ENCODE measurements around the gene ZSCAN18.
A peak's percentile ranks its signal among the peaks of the same experiment; 100 is the strongest.
"Not testable (repeated sequence)": the region's sequence is repeated elsewhere in the genome, so short reads cannot be mapped to it uniquely, and the experiment has no call there.

Gene ZSCAN18

GRCh38 chr19:58097781-58098681, at the start of gene ZSCAN18:
Gene ZSCAN18 (minus strand): TSS chr19:58098231. CDS start chr19:58090267, 7,964 bp downstream.
- peak; percentile 16 for TF ChIP-seq POLR2A (IDR thresholded peaks at IDR 0.05; ENCODE audit: low read length)
- TF ChIP-seq GATA1 (IDR thresholded peaks at IDR 0.05; ENCODE audit: low read depth, low read length), result no peak
- peak; percentile 61 to 69 for DNase-seq

GRCh38 chr19:58147475-58147874, 49.4 kb upstream of the ZSCAN18 start:
- not testable (repeated sequence) for DNase-seq

DNA sequence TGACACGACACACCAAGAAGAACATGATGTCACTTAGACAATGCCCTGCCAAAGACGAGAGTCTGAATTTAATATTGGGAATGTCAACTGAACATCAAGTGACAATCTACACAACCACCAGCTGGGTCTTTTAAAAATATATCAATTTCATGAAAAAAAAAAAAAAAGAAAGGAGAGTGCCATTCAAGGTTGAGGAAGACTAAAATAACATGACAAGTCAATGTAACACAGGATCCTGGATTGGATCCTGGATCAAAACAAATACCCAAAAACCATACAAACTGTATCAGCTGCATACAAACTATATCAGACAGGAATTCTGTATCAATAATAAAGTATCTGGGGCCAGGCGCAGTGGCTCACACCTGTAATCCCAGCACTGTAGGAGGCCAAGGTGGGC, 47.8 kb upstream of the ZSCAN18 start:
- TF ChIP-seq GATA1 (IDR thresholded peaks at IDR 0.05; ENCODE audit: low read depth, low read length) (no peak), POLR2A (IDR thresholded peaks at IDR 0.05; ENCODE audit: low read length) (no peak)
- DNase-seq, result no peak

- DNase-seq, result no peak
- TF ChIP-seq POLR2A (IDR thresholded peaks at IDR 0.05; ENCODE audit: low read length) (no peak), GATA1 (IDR thresholded peaks at IDR 0.05; ENCODE audit: low read depth, low read length) (no peak)
These were observed 36.2 kb upstream of the ZSCAN18 start for GRCh38 chr19:58134244-58134643.

DNA sequence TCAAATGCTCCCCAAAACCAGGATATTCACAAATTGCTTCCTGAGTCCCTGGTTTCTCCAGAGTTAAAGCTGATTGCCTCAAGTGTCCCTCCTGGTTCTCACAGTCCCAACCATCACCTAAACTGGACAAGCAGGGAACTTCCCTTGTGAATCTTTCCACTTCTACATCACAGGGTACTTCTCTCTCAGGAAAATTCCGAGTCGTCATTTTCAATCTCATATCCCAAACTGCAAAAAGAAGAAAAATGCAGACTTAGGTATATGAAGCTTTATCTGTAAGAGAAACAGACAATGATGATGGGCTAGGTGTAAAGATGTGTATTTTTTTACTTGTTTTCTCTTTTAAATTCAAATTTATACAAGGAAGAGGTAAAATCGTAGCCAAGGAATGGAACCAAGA, 31.3 kb upstream of the ZSCAN18 start:
- DNase-seq, result no peak
- TF ChIP-seq GATA1 (IDR thresholded peaks at IDR 0.05; ENCODE audit: low read depth, low read length), result no peak
- no peak for TF ChIP-seq POLR2A (IDR thresholded peaks at IDR 0.05; ENCODE audit: low read length)

GRCh38 chr19:58128041-58128685, 30.1 kb upstream of the ZSCAN18 start:
- DNase-seq, result peak; percentile 13 to 30
- TF ChIP-seq POLR2A (IDR thresholded peaks at IDR 0.05; ENCODE audit: low read length) (no peak), GATA1 (IDR thresholded peaks at IDR 0.05; ENCODE audit: low read depth, low read length) (no peak)

GRCh38 chr19:58123354-58123753, 25.3 kb upstream of the ZSCAN18 start:
- TF ChIP-seq POLR2A (IDR thresholded peaks at IDR 0.05; ENCODE audit: low read length), result no peak
- no peak for TF ChIP-seq GATA1 (IDR thresholded peaks at IDR 0.05; ENCODE audit: low read depth, low read length)
- peak in 1 of 2 experiments; percentile 14 for DNase-seq

- TF ChIP-seq GATA1 (IDR thresholded peaks at IDR 0.05; ENCODE audit: low read depth, low read length), result no peak
- no peak for DNase-seq
These were observed 21.1 kb upstream of the ZSCAN18 start for GRCh38 chr19:58118979-58119733.

- TF ChIP-seq POLR2A (IDR thresholded peaks at IDR 0.05; ENCODE audit: low read length) (no peak), GATA1 (IDR thresholded peaks at IDR 0.05; ENCODE audit: low read depth, low read length) (no peak)
- DNase-seq, result no peak
These were observed 20.0 kb upstream of the ZSCAN18 start for GRCh38 chr19:58117841-58118575.

DNA sequence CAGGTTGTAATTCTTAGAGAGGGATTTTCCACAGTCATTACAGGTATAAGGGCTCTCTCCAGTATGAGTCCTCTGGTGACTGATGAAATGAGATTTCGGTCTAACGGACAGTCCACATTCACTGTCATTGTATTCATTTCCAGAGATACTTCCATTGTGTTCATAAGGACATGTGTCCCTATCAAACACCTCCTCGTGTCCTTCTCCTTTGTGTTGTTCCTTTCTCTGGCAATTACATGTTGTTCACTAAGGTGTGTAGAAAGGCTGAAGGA, 10.5 kb upstream of the ZSCAN18 start:
- TF ChIP-seq GATA1 (IDR thresholded peaks at IDR 0.05; ENCODE audit: low read depth, low read length) (no peak), POLR2A (IDR thresholded peaks at IDR 0.05; ENCODE audit: low read length) (no peak)
- DNase-seq, result no peak

- DNase-seq, result peak in 1 of 2 experiments; percentile 8
- TF ChIP-seq POLR2A (IDR thresholded peaks at IDR 0.05; ENCODE audit: low read length) (no peak), GATA1 (IDR thresholded peaks at IDR 0.05; ENCODE audit: low read depth, low read length) (no peak)
These were observed 9.9 kb upstream of the ZSCAN18 start for GRCh38 chr19:58107778-58108545.

GRCh38 chr19:58098682-58098998, 609 bp upstream of the ZSCAN18 start:
- no peak for DNase-seq
- TF ChIP-seq GATA1 (IDR thresholded peaks at IDR 0.05; ENCODE audit: low read depth, low read length) (no peak), POLR2A (IDR thresholded peaks at IDR 0.05; ENCODE audit: low read length) (no peak)

DNA sequence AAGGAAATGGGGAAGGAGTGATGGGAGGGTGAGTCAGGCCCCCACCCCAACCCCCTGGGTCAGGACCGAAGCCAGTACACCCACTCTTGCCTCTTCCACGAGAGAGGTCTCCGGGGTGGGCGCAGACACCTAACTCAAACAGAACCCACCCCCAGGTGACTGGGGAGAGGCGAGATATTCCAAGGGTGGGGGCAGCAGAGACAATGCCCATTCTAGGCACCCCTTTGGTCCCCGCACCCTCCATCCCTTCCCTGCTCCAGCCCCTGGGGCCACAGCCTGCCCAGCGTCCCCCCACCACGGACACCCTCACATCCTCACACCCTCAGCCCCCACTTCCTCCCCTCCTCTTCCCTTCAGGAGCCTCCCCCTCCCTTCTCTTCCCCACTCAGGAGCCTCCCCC, 682 bp downstream of the ZSCAN18 start:
- TF ChIP-seq POLR2A (IDR thresholded peaks at IDR 0.05; ENCODE audit: low read length) (no peak), GATA1 (IDR thresholded peaks at IDR 0.05; ENCODE audit: low read depth, low read length) (no peak)
- DNase-seq, result no peak

Data from erythroblast (primary cell).